NCI-H524 (cell line): ENCODE measurements around the gene FBH1.
"Not testable (repeated sequence)": the region's sequence is repeated elsewhere in the genome, so short reads cannot be mapped to it uniquely, and the experiment has no call there.

ENCODE experiments used
- DNase-seq, 2 experiments: peaks; one replicate each; lab custom pipeline; 2025; lab: John Stamatoyannopoulos, UW

Gene FBH1

GRCh38 chr10:5889624-5890451 is at the start of gene FBH1, which contains the start of gene ANKRD16:
FBH1 (plus strand) TSS chr10:5890243; CDS start chr10:5890346, 103 bp downstream.
ANKRD16 (minus strand) TSS chr10:5889893; CDS start chr10:5889354, 539 bp downstream.
- peak; percentile 67 to 87 for DNase-seq

GRCh38 chr10:5840314-5841307 is 49.4 kb upstream of the FBH1 start:
- DNase-seq = no peak

GRCh38 chr10:5841965-5842364 is 48.1 kb upstream of the FBH1 start:
- DNase-seq = no peak

- DNase-seq = no peak
Observed at GRCh38 chr10:5843686-5844344, 46.2 kb upstream of the FBH1 start.

GRCh38 chr10:5844345-5845055 is 45.5 kb upstream of the FBH1 start:
- no peak for DNase-seq

- DNase-seq = not testable (repeated sequence)
Observed at GRCh38 chr10:5846667-5847066, 43.4 kb upstream of the FBH1 start.

GRCh38 chr10:5854131-5854475 is 35.9 kb upstream of the FBH1 start:
- DNase-seq = no peak

- DNase-seq = no peak
Observed at GRCh38 chr10:5855979-5856700, 33.9 kb upstream of the FBH1 start.

- DNase-seq = no peak
Observed at GRCh38 chr10:5856701-5857004, 33.4 kb upstream of the FBH1 start.

GRCh38 chr10:5858811-5859210 is 31.2 kb upstream of the FBH1 start:
- DNase-seq = no peak

GRCh38 chr10:5860066-5860465 is 30.0 kb upstream of the FBH1 start:
- no peak for DNase-seq

- DNase-seq = no peak
Observed at GRCh38 chr10:5862360-5862961, 27.6 kb upstream of the FBH1 start.

- DNase-seq = not testable (repeated sequence)
Observed at GRCh38 chr10:5862981-5863685, 26.9 kb upstream of the FBH1 start.

- not testable (repeated sequence) for DNase-seq
Observed at GRCh38 chr10:5866451-5867081, 23.5 kb upstream of the FBH1 start.

- DNase-seq = not testable (repeated sequence)
Observed at GRCh38 chr10:5867091-5867615, 22.9 kb upstream of the FBH1 start.

GRCh38 chr10:5868383-5868782 is 21.7 kb upstream of the FBH1 start:
- not testable (repeated sequence) for DNase-seq

- DNase-seq = no peak
Observed at GRCh38 chr10:5869156-5869555, 20.9 kb upstream of the FBH1 start.

- no peak for DNase-seq
Observed at GRCh38 chr10:5871596-5871995, 18.4 kb upstream of the FBH1 start.

GRCh38 chr10:5873515-5873995 is 16.5 kb upstream of the FBH1 start:
- DNase-seq = peak in 1 of 2 experiments; percentile 25
